ENCODE data around the gene SCUBE3.

The SCUBE3 gene

DNA sequence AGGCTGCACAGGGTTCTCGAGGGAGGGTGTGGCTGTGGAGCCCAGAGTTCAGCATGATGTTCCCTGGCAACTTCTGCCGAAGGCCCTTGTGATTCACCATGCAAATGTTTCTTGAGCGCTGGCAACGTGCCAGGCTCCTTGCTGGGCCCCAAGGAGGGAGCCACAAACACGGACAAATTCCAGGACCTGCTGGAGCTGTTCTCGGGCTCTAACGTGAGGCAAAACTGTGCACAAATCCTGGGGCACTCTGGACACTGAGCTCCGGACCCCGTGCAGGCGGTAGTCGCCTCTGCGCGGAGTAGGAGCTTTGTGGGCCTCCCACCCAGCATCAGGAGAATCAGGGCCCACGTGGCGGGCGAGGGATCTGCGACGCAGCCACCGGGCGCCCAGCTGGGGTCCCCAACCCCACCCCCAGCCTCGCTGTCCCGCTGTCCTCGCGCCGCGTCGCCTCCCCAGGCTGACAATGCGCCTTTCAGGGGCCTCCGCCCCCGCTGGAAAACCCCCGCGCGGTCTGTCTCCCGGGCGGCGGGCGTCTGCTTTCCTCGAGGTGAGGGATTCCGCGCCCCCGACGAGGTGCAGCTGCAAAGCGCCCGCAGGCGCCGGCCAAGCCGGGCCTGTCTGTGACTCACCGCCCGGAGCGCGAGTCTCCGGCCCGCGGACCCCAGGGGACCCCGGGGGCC lies 31.7 kb upstream of the SCUBE3 start:
- DNase-seq, result peak; percentile 24

- no peak for DNase-seq
Observed at GRCh38 chr6:35183281-35183680, 30.5 kb upstream of the SCUBE3 start.

GRCh38 chr6:35183935-35184334 lies 29.8 kb upstream of the SCUBE3 start:
- DNase-seq, result peak; percentile 2

GRCh38 chr6:35184580-35185301 lies 29.0 kb upstream of the SCUBE3 start:
- no peak for DNase-seq

GRCh38 chr6:35185302-35185681 lies 28.5 kb upstream of the SCUBE3 start:
- DNase-seq, result no peak

- no peak for DNase-seq
Observed at GRCh38 chr6:35185971-35186370, 27.8 kb upstream of the SCUBE3 start.

DNA sequence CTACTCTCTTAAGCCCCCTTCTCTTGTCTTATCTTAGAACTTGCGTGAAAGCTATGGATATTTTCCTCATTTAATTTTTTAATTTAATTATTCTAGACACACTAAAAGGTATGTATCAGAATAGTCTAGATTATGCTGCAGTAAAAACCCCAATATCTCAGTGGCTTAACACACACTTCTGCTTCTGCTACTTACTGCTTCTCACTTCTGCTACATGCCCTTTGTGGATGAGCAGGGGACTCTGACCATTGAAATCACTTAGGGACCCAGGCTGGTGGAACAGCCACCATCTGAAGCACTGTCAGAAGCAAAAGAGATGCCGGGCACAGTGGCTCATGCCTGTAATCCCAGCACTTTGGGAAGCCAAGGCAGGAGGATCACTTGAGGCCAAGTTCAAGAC lies 27.2 kb upstream of the SCUBE3 start:
- DNase-seq, result no peak

GRCh38 chr6:35188886-35189285 lies 24.9 kb upstream of the SCUBE3 start:
- DNase-seq, result no peak

GRCh38 chr6:35190306-35190705 lies 23.4 kb upstream of the SCUBE3 start:
- no peak for DNase-seq

- DNase-seq, result no peak
Observed at GRCh38 chr6:35191889-35192288, 21.9 kb upstream of the SCUBE3 start.

GRCh38 chr6:35192301-35192860 lies 21.4 kb upstream of the SCUBE3 start:
- no peak for DNase-seq

GRCh38 chr6:35194390-35194789 lies 19.4 kb upstream of the SCUBE3 start:
- DNase-seq, result no peak

DNA sequence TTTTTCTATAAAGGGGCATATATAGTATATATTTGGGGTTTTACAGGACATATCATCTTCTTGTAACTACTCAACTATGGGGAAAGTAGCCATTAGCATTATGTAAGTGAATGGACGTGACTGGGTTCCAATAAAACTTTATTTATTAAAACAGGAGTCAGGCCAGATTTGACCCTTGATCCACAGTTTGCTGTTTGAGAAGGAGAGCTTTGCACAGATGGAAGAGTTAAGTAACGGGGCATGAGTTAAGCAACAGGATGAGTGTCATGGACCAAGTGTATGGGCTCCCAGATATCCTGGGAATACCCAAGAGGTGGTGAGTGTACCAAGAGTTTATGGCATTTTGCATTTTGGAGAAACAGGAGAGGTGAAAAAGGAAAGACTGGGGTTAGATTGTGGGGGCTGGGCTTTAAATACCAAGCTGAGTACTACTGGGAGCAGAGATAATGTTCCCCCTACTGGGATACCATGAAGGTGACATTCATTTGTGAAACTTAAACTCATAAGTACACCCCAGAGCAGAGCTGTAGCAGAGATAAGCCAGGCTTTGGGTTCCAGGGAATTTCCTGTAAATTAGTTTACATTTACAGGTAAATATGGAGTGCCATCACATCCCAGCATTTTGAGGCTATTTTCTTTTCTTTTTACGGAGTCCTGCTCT lies 18.5 kb upstream of the SCUBE3 start:
- DNase-seq, result no peak

GRCh38 chr6:35197196-35197595 lies 16.6 kb upstream of the SCUBE3 start:
- DNase-seq, result no peak

- no peak for DNase-seq
Observed at GRCh38 chr6:35199866-35200265, 13.9 kb upstream of the SCUBE3 start.

DNA sequence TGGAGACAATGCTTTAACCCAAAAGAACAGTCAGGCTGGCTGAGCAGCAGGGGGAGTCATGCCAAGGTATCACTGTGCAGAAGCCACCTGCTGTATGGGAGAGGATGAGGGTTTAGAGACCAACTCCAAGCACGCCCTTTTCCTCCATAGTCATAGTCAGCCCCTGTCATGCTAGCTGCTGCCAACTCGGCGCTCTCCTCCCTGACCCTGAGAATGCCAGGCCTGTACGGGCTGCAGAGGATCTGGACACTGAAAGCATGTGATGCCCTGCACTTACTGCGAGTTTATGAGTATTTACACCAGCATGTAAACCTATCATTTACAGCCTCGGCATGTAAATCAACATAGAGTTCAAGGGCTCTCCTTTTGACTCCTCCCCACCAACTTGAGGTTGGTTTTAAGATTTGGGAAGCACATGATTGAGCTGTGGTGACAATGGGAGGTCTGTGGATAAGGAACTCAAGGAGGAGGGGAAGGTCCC lies 11.7 kb upstream of the SCUBE3 start:
- no peak for DNase-seq

DNA sequence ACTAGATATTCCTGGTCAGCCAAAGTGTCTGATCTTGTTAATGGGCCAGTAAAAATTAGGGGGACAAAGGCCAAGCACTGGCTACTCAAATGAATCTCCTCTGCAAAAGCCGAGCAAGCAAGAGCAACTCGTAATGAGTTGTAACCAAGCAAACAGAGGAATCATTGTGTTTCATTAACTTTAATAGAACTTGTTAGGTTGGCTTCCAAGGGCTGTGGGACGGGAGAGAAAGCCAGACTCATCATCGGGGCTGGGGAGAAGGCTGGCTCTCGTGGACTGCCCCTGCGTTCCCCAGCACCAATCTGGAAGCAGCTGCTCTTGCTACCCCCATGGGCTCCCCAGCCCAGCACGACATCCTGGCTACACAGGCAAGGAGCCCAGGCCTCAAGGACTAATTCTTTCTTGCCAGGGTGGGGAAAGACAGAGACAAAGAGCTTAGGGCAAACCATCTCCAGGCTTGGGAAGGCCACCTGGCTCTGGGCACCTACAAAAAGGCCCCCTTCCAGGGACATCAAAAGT lies 10.5 kb upstream of the SCUBE3 start:
- no peak for DNase-seq

GRCh38 chr6:35203680-35204079 lies 10.1 kb upstream of the SCUBE3 start:
- no peak for DNase-seq

DNA sequence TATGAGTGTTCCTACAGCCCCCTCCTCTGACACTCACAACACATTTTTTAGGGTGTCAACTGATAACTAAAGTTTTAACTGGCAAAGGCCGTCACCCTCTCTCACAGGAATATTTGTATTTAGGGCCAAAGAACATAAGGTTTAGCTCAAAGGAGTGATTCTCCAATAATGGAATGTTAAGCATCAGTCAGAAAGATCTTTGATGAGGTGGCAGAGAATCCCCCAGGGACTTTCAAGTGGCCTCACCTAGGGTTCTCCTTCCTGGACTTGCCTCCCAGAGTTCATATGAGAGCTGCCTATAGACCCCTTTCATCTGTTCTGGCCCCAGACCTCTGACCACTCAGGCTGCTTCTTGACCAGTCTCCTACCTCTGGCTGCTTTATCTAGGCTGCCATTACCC lies 7.4 kb upstream of the SCUBE3 start:
- DNase-seq, result no peak

DNA sequence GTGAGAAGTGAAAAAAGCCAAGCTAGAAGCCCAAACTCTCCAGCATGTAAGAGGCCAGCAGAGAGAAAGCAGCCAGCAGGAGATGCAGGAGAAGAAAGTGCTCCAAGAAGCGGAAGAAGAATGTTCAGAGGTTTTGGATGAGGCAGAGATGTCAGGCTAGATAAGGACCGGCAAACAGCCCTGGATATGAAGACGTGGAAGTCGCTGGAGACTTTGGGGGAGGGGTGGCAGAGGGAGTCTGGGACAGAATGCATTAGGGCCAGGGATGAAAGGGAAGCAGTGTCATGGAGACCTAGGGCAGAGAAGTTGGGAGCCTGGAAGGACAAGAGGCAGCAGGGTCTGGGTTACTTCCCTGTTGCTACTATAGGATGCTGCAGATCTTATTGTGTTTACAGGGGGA lies 5.3 kb upstream of the SCUBE3 start:
- no peak for DNase-seq

- DNase-seq, result no peak
Observed at GRCh38 chr6:35209081-35209480, 4.7 kb upstream of the SCUBE3 start.

- no peak for DNase-seq
Observed at GRCh38 chr6:35209622-35210247, 4.0 kb upstream of the SCUBE3 start.

DNA sequence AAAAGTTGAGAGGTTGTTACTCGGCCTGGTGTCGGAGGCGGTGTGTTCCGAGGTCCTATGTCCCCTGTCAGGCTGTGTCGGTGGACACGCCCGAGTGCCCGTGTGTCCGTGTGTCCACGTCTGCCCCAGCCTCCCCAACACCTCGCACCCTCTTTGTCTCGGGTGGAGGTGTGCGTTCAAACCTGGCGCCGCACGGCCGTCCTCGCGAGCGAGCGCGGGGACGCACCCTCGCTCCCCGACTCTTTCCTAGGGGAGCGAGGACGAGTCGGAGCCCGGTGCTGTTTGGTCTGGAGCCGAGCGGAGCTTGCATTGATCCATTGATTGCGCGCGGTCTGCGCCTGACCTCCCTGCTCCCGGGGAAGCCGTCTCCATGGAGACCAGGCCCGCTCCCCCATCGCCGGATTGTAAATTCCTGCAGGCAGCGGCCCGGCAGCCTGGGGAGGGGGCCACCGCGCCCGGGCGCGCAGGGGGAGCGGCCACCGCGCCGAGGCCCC lies 411 bp upstream of the SCUBE3 start:
- DNase-seq, result no peak
